Ovary (tissue), 3 donors: ENCODE results near the gene GATA3.

Experiments used
- CTCF ChIP-seq, 3 donors: fragments of 450-650 bp in 2 of 3; fragments of 200-600 bp in 1 of 3; IDR thresholded peaks; one replicate each; pipeline versions ENCODE4 v1.5.1 to v1.8.0; 2016 to 2022; ENCODE audit warnings: antibody characterized with exemption in 3 of 3, mild to moderate bottlenecking in 1 of 3
- EP300 ChIP-seq: sonication (generic); formaldehyde crosslinking; IDR thresholded peaks from one replicate; pipeline ENCODE4 v1.6.1; 2017; ENCODE audit warnings: antibody characterized with exemption
- POLR2A ChIP-seq: fragments of 450-650 bp; IDR thresholded peaks from one replicate; pipeline ENCODE4 v1.6.1; 2017; ENCODE audit warnings: antibody characterized with exemption, mild to moderate bottlenecking, moderate library complexity
- donor health status: DM: no; HTN: no; CAD: no.

- no peak for TF ChIP-seq CTCF (IDR thresholded peaks at IDR 0.05)
- no peak for TF ChIP-seq POLR2A
- no peak for TF ChIP-seq EP300
These were observed 66.9 kb downstream of the GATA3 start for GRCh38 chr10:8121201-8121890.
